Measurements from ENCODE around the gene ARMC9. TPM values are rescaled to one million over a fixed set of nuclear protein-coding genes. Genes with fewer than 3 reads are reported as not detected.
A peak's percentile ranks its signal among the peaks of the same experiment; 100 is the strongest.

Gene ARMC9
- total RNA-seq, 1 donor from 2014 or later, result 35.2 TPM

- Mint-ChIP-seq H3K4me1 (ENCODE audit: unreplicated experiment) (peaks cover 7% of the 10 kb centered on the region), H3K27me3 (no peaks in the 10 kb centered on the region), H3K9me3 (no peaks in the 10 kb centered on the region), H3K36me3 (peaks cover 13% of the 10 kb centered on the region), H3K4me3 (no peak overlapping the region), H3K27ac (peak overlapping the region; percentile 68)
- TF ChIP-seq, protein P1, sequence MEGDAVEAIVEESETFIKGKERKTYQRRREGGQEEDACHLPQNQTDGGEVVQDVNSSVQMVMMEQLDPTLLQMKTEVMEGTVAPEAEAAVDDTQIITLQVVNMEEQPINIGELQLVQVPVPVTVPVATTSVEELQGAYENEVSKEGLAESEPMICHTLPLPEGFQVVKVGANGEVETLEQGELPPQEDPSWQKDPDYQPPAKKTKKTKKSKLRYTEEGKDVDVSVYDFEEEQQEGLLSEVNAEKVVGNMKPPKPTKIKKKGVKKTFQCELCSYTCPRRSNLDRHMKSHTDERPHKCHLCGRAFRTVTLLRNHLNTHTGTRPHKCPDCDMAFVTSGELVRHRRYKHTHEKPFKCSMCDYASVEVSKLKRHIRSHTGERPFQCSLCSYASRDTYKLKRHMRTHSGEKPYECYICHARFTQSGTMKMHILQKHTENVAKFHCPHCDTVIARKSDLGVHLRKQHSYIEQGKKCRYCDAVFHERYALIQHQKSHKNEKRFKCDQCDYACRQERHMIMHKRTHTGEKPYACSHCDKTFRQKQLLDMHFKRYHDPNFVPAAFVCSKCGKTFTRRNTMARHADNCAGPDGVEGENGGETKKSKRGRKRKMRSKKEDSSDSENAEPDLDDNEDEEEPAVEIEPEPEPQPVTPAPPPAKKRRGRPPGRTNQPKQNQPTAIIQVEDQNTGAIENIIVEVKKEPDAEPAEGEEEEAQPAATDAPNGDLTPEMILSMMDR (conservative IDR thresholded peaks at IDR 0.05), result no peak
- peak; percentile 49 for DNase-seq (ENCODE audit: extremely low spot score, unreplicated experiment)
These were observed 123.3 kb downstream of the ARMC9 start for GRCh38 chr2:231321556-231322334.

DNA sequence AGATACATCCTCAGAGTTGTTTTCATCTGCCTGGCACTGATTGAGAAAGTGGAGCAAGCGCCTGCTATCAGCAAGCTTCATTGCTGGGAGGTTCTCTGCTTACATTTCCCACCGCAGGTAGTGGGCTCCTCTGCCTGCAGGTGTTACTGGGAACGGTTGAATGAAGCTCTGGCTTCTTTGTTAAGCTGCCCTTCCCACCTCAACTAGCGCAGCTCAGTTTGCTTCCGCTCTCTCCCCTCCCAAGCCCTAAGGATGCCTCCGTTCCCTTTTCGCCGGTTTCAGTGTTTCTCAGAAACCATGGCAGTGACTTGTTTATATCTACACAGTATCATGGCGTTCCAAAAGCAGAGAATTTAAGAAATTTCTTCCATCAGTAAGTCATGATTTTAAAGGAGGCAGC is 124.9 kb downstream of the ARMC9 start:
- Mint-ChIP-seq H3K4me3 (no peak overlapping the region), H3K9me3 (no peaks in the 10 kb centered on the region)

DNA sequence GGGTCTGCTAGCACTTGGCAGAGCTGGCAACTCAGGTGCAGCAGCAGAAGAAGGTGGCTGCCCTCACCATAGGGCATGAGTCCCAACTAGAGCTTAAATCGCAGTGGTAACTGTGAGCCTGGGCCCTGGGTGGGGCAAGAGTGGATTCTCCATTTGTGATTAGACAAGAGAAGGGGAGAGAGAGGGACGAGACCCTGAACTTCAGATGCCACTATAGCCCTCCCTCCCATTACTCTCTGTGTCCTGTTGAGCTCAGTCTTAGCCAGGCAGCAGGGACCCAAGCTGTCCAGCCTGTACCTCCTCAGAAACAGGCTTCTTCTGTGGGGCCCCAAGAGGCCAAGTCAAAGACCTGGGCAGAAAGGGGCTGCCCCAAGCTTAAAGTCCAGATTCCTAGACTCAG is 127.4 kb downstream of the ARMC9 start:
- Mint-ChIP-seq H3K27ac (no peak overlapping the region), H3K4me1 (ENCODE audit: unreplicated experiment) (peaks cover 3% of the 10 kb centered on the region), H3K36me3 (peaks cover 7% of the 10 kb centered on the region), H3K9me3 (no peaks in the 10 kb centered on the region), H3K27me3 (no peaks in the 10 kb centered on the region), H3K4me3 (no peak overlapping the region)
- no peak for DNase-seq (ENCODE audit: extremely low spot score, unreplicated experiment)
- TF ChIP-seq, protein P1 (conservative IDR thresholded peaks at IDR 0.05), result no peak

More for the DNA sequence above, 124.9 kb downstream of the ARMC9 start:
- Mint-ChIP-seq H3K36me3 (peaks cover 6% of the 10 kb centered on the region), H3K27ac (no peak overlapping the region), H3K4me1 (ENCODE audit: unreplicated experiment) (peaks cover 7% of the 10 kb centered on the region), H3K27me3 (no peaks in the 10 kb centered on the region)
- no peak for DNase-seq (ENCODE audit: extremely low spot score, unreplicated experiment)
- TF ChIP-seq, protein P1 (conservative IDR thresholded peaks at IDR 0.05), result no peak

GRCh38 chr2:231326404-231326803 is 128.0 kb downstream of the ARMC9 start:
- H3K4me3 Mint-ChIP-seq, result no peak overlapping the region
- no peaks in the 10 kb centered on the region for H3K27me3 Mint-ChIP-seq
- H3K27ac Mint-ChIP-seq, result no peak overlapping the region
- peaks cover 3% of the 10 kb centered on the region for H3K4me1 Mint-ChIP-seq (ENCODE audit: unreplicated experiment)
- no peak for DNase-seq (ENCODE audit: extremely low spot score, unreplicated experiment)
- peaks cover 3% of the 10 kb centered on the region for H3K9me3 Mint-ChIP-seq
- peaks cover 11% of the 10 kb centered on the region for H3K36me3 Mint-ChIP-seq
- TF ChIP-seq, protein P1 (conservative IDR thresholded peaks at IDR 0.05), result no peak

- H3K36me3 Mint-ChIP-seq, result peaks cover 31% of the 10 kb centered on the region
- DNase-seq (ENCODE audit: extremely low spot score, unreplicated experiment), result peak; percentile 37
These were observed 131.9 kb downstream of the ARMC9 start for GRCh38 chr2:231330311-231330710.

More at GRCh38 chr2:231330311-231330710, 131.9 kb downstream of the ARMC9 start:
- no peaks in the 10 kb centered on the region for H3K4me1 Mint-ChIP-seq (ENCODE audit: unreplicated experiment)
- TF ChIP-seq, protein P1 (conservative IDR thresholded peaks at IDR 0.05), result no peak
- peaks cover 3% of the 10 kb centered on the region for H3K9me3 Mint-ChIP-seq
- H3K27me3 Mint-ChIP-seq, result no peaks in the 10 kb centered on the region
- H3K27ac Mint-ChIP-seq, result no peak overlapping the region
- no peak overlapping the region for H3K4me3 Mint-ChIP-seq
